ENCODE results near the gene EDC3.
A peak's percentile ranks its signal among the peaks of the same experiment; 100 is the strongest.
"Not testable (repeated sequence)": the region's sequence is repeated elsewhere in the genome, so short reads cannot be mapped to it uniquely, and the experiment has no call there.

Gene EDC3

GRCh38 chr15:74695597-74696397, at the start of gene EDC3:
Gene EDC3, minus strand, starts transcription at chr15:74696024. Its CDS starts 20,900 bp downstream, at chr15:74675124.
- peaks cover 11% of the 10 kb centered on the region for H3K36me3 Mint-ChIP-seq (ENCODE audit: low read depth)
- H3K27ac Mint-ChIP-seq: peak within 1 kb of the TSS; percentile 99
- H3K4me1 Mint-ChIP-seq (ENCODE audit: low read depth): peaks cover 42% of the 10 kb centered on the region
- H3K27me3 Mint-ChIP-seq: no peaks in the 10 kb centered on the region
- H3K4me3 Mint-ChIP-seq: peak within 1 kb of the TSS; percentile 99
- no peaks in the 10 kb centered on the region for H3K9me3 Mint-ChIP-seq

DNA sequence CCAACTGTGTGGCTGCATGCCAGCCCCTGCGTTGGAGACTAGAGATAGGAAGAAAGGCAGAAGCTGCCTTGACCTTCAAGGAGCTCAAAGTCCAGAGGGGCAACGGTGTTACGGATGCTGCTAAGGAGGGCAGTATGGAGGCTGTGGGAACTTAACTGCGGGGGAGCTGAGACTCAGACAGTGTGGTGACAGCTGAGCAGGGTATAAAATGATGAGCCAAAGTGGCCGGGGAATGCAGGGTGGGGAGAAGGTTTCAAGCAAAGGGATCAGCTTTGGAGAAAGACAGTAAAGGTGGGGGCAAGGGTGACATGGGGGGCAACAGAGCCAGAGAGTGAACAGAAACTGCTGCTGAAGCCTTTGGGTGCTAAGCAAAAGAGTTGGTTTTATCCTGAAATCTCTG, 46.6 kb upstream of the EDC3 start:
- peaks cover 9% of the 10 kb centered on the region for H3K4me1 Mint-ChIP-seq (ENCODE audit: low read depth)
- peaks cover 10% of the 10 kb centered on the region for H3K27me3 Mint-ChIP-seq
- H3K9me3 Mint-ChIP-seq: peaks cover 11% of the 10 kb centered on the region
- H3K27ac Mint-ChIP-seq: peak overlapping the region; percentile 23
- H3K4me3 Mint-ChIP-seq: no peak overlapping the region
- peaks cover 8% of the 10 kb centered on the region for H3K36me3 Mint-ChIP-seq (ENCODE audit: low read depth)

- Mint-ChIP-seq H3K27me3 (peaks cover 14% of the 10 kb centered on the region), H3K36me3 (ENCODE audit: low read depth) (peaks cover 10% of the 10 kb centered on the region), H3K9me3 (peaks cover 11% of the 10 kb centered on the region), H3K4me1 (ENCODE audit: low read depth) (peaks cover 11% of the 10 kb centered on the region)
- H3K27ac Mint-ChIP-seq, H3K4me3 Mint-ChIP-seq: not testable (repeated sequence)
Observed at GRCh38 chr15:74738239-74738638, 42.4 kb upstream of the EDC3 start.

GRCh38 chr15:74735305-74735704, 39.5 kb upstream of the EDC3 start:
- peaks cover 6% of the 10 kb centered on the region for H3K27me3 Mint-ChIP-seq
- H3K4me3 Mint-ChIP-seq: no peak overlapping the region

GRCh38 chr15:74733269-74733668, 37.4 kb upstream of the EDC3 start:
- no peak overlapping the region for H3K27ac Mint-ChIP-seq
- H3K4me1 Mint-ChIP-seq (ENCODE audit: low read depth): peaks cover 9% of the 10 kb centered on the region
- peaks cover 5% of the 10 kb centered on the region for H3K9me3 Mint-ChIP-seq
- H3K4me3 Mint-ChIP-seq: no peak overlapping the region
- peaks cover 8% of the 10 kb centered on the region for H3K36me3 Mint-ChIP-seq (ENCODE audit: low read depth)
- peaks cover 7% of the 10 kb centered on the region for H3K27me3 Mint-ChIP-seq

More at GRCh38 chr15:74735305-74735704, 39.5 kb upstream of the EDC3 start:
- Mint-ChIP-seq H3K36me3 (ENCODE audit: low read depth) (peaks cover 10% of the 10 kb centered on the region), H3K9me3 (peaks cover 6% of the 10 kb centered on the region), H3K4me1 (ENCODE audit: low read depth) (peaks cover 11% of the 10 kb centered on the region), H3K27ac (no peak overlapping the region)

DNA sequence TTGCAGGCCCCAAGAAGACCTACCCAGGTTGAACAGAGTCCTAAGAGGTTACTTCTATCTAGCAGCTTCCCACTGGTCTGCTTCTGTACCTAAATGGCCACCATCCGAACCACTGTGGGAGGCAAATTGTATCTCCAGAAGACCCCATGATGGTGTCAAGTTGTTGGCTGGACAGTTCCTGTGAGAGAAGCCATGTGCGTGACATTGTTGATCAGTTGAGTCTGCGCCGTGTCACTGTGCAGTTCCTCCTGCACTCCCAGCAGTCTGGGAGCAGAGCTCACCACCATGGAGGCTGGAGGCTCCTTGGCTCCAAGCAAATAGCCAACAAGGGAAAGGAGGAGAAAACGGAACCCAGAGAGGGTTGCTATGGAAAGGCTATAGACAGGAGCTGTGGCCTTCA, 37.0 kb upstream of the EDC3 start:
- peaks cover 9% of the 10 kb centered on the region for H3K27me3 Mint-ChIP-seq
- no peak overlapping the region for H3K27ac Mint-ChIP-seq
- H3K9me3 Mint-ChIP-seq: peaks cover 1% of the 10 kb centered on the region

GRCh38 chr15:74730619-74731316, 34.9 kb upstream of the EDC3 start:
- Mint-ChIP-seq H3K9me3 (no peaks in the 10 kb centered on the region), H3K27ac (no peak overlapping the region), H3K36me3 (ENCODE audit: low read depth) (no peaks in the 10 kb centered on the region), H3K4me3 (no peak overlapping the region), H3K4me1 (ENCODE audit: low read depth) (peaks cover 9% of the 10 kb centered on the region), H3K27me3 (peaks cover 21% of the 10 kb centered on the region)

More for the DNA sequence above, 37.0 kb upstream of the EDC3 start:
- peaks cover 4% of the 10 kb centered on the region for H3K36me3 Mint-ChIP-seq (ENCODE audit: low read depth)
- H3K4me1 Mint-ChIP-seq (ENCODE audit: low read depth): peaks cover 5% of the 10 kb centered on the region
- no peak overlapping the region for H3K4me3 Mint-ChIP-seq

- H3K4me3 Mint-ChIP-seq; H3K9me3 Mint-ChIP-seq; H3K36me3 Mint-ChIP-seq (ENCODE audit: low read depth); H3K27ac Mint-ChIP-seq: not testable (repeated sequence)
- Mint-ChIP-seq H3K27me3 (peaks cover 20% of the 10 kb centered on the region), H3K4me1 (ENCODE audit: low read depth) (peaks cover 11% of the 10 kb centered on the region)
Observed at GRCh38 chr15:74729372-74729771, 33.5 kb upstream of the EDC3 start.

- H3K4me3 Mint-ChIP-seq; H3K36me3 Mint-ChIP-seq (ENCODE audit: low read depth); H3K27ac Mint-ChIP-seq; H3K9me3 Mint-ChIP-seq: not testable (repeated sequence)
- peaks cover 23% of the 10 kb centered on the region for H3K27me3 Mint-ChIP-seq
- peaks cover 11% of the 10 kb centered on the region for H3K4me1 Mint-ChIP-seq (ENCODE audit: low read depth)
Observed at GRCh38 chr15:74728699-74729098, 32.9 kb upstream of the EDC3 start.

DNA sequence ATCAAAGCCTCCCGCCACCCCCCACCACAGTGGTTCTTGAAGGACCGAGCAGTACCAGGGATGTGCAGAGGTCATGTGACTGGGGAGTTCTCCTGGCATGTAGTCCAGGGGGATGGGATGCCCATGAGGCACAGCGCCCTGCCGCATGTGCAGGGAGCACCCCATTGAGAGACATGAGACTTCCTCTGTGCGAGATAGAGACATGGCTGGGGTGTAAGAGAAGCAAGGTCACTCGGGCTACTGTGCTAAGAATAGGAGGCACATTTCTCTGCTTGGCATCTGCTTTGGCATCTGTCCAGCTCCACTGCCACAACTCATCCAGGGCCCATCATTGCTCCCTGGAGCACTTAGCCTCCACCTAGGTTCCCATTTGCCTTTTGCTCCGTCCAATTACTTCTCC, 31.9 kb upstream of the EDC3 start:
- Mint-ChIP-seq H3K4me3 (no peak overlapping the region), H3K9me3 (no peaks in the 10 kb centered on the region), H3K36me3 (ENCODE audit: low read depth) (no peaks in the 10 kb centered on the region), H3K4me1 (ENCODE audit: low read depth) (peaks cover 11% of the 10 kb centered on the region), H3K27me3 (peaks cover 23% of the 10 kb centered on the region), H3K27ac (no peak overlapping the region)

GRCh38 chr15:74726774-74727164, 30.9 kb upstream of the EDC3 start:
- Mint-ChIP-seq H3K4me3 (peak overlapping the region; percentile 71), H3K4me1 (ENCODE audit: low read depth) (peaks cover 11% of the 10 kb centered on the region), H3K9me3 (no peaks in the 10 kb centered on the region), H3K27ac (peak overlapping the region; percentile 41), H3K27me3 (peaks cover 23% of the 10 kb centered on the region), H3K36me3 (ENCODE audit: low read depth) (no peaks in the 10 kb centered on the region)

- peak overlapping the region; percentile 71 for H3K4me3 Mint-ChIP-seq
- H3K4me1 Mint-ChIP-seq (ENCODE audit: low read depth): peaks cover 11% of the 10 kb centered on the region
- H3K27ac Mint-ChIP-seq: no peak overlapping the region
- peaks cover 23% of the 10 kb centered on the region for H3K27me3 Mint-ChIP-seq
- no peaks in the 10 kb centered on the region for H3K36me3 Mint-ChIP-seq (ENCODE audit: low read depth)
- H3K9me3 Mint-ChIP-seq: no peaks in the 10 kb centered on the region
Observed at GRCh38 chr15:74725845-74726773, 30.3 kb upstream of the EDC3 start.

- Mint-ChIP-seq H3K27ac (no peak within 1 kb of the TSS), H3K9me3 (no peaks in the 10 kb centered on the region), H3K36me3 (ENCODE audit: low read depth) (no peaks in the 10 kb centered on the region)
Observed at GRCh38 chr15:74725225-74725774, 29.5 kb upstream of the EDC3 start, which contains the start of gene CYP1A1. Gene CYP1A1, minus strand, starts transcription at chr15:74725528. Its CDS starts 2,431 bp downstream, at chr15:74723097.

GRCh38 chr15:74724570-74725224, 28.9 kb upstream of the EDC3 start:
- peaks cover 11% of the 10 kb centered on the region for H3K4me1 Mint-ChIP-seq (ENCODE audit: low read depth)
- H3K9me3 Mint-ChIP-seq: no peaks in the 10 kb centered on the region
- H3K36me3 Mint-ChIP-seq (ENCODE audit: low read depth): no peaks in the 10 kb centered on the region
- H3K27me3 Mint-ChIP-seq: peaks cover 19% of the 10 kb centered on the region
- no peak overlapping the region for H3K4me3 Mint-ChIP-seq
- no peak overlapping the region for H3K27ac Mint-ChIP-seq

More at GRCh38 chr15:74725225-74725774, 29.5 kb upstream of the EDC3 start, which contains the start of gene CYP1A1:
- Mint-ChIP-seq H3K4me3 (peak within 1 kb of the TSS; percentile 53), H3K27me3 (peaks cover 20% of the 10 kb centered on the region), H3K4me1 (ENCODE audit: low read depth) (peaks cover 11% of the 10 kb centered on the region)
